GM10248 (cell line): Measurements from ENCODE around the gene VARS2.

Experiments
- CTCF ChIA-PET: fragments of 300-600 bp; sonication (Branson Sonifier 250); formaldehyde crosslinking; extraction: SDS; loops from one replicate; lab custom pipeline; 2021; ENCODE audit warnings: antibody characterized with exemption; lab: Yijun Ruan, JAX
- POLR2A ChIA-PET: fragments of 350-650 bp; sonication (Branson Sonifier 250); formaldehyde crosslinking; extraction: SDS; loops from one replicate; lab custom pipeline; 2020; ENCODE audit warnings: antibody characterized with exemption; lab: Yijun Ruan, JAX
- DNase-seq: peaks from one replicate; pipeline ENCODE4 v3.0.0; 2012; ENCODE audit errors: extremely low spot score
- TF ChIP-seq, protein P1 (sequence below): IDR thresholded peaks from 2 replicates; pipeline ENCODE4 v1.5.1; 2012; ENCODE audit warnings: mild to moderate bottlenecking, low read depth; ENCODE audit errors: extremely low read depth, missing control alignments, control extremely low read depth

The VARS2 gene

DNA sequence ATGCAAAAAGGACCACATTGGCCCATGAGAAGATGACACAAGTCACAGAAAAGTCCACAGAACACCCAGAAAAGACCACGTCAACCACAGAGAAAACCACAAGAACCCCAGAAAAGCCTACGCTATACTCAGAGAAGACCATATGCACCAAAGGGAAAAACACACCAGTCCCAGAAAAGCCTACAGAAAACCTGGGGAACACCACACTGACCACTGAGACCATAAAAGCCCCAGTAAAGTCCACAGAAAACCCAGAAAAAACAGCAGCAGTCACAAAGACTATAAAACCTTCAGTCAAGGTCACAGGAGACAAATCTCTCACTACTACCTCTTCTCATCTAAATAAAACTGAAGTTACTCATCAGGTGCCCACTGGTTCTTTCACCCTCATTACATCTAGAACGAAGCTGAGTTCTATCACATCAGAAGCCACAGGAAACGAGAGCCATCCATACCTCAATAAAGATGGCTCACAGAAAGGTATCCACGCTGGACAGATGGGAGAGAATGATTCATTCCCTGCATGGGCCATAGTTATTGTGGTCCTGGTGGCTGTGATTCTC is 38.0 kb downstream of the VARS2 start:
- no peak for DNase-seq
- CTCF ChIA-PET = interaction anchor here (1.1 kb wide), 1 partner anchor 135 kb away, joined by 4 read pairs; no protein-coding TSS in a partner anchor
- POLR2A ChIA-PET = no interaction called here
- TF ChIP-seq, protein P1, sequence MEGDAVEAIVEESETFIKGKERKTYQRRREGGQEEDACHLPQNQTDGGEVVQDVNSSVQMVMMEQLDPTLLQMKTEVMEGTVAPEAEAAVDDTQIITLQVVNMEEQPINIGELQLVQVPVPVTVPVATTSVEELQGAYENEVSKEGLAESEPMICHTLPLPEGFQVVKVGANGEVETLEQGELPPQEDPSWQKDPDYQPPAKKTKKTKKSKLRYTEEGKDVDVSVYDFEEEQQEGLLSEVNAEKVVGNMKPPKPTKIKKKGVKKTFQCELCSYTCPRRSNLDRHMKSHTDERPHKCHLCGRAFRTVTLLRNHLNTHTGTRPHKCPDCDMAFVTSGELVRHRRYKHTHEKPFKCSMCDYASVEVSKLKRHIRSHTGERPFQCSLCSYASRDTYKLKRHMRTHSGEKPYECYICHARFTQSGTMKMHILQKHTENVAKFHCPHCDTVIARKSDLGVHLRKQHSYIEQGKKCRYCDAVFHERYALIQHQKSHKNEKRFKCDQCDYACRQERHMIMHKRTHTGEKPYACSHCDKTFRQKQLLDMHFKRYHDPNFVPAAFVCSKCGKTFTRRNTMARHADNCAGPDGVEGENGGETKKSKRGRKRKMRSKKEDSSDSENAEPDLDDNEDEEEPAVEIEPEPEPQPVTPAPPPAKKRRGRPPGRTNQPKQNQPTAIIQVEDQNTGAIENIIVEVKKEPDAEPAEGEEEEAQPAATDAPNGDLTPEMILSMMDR = no peak

DNA sequence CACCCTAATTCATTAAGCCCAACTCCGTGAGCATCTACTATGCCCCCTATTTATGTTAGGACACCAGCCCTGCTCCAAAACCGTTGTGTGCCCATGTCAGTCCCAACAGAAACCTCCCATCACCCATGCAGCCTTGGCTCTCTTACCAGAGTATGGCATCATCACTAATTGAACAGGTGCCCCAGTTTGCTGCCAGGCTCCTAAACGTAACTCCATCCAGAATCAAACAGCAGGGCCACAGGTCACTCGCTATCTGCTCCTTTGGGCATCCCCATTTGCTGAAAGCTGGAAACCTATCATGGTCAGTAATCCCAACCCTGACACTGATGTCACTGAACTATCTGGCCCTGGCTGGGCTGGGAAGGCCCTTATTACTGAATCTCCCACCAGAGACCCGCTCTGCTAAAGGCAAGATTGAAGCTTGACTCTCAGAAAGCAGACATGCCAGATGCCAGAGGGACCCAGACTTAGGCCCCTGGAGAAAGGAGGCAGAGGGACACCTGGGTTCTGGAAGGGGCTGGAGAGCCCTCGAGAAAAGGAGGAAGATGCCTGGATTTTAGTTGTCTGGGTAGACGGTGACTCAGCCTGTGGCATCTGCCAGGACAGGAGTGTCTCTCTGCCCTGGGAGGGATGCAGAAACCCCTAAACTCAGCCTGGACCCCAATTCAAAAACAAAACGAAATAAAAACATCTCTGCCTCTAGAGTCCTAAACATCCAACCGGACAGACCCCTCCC is 40.8 kb downstream of the VARS2 start:
- CTCF ChIA-PET = interaction anchor here (1.0 to 1.4 kb wide), 3 partner anchors 12 to 132 kb away, joined by 3 to 6 read pairs (median 4); no protein-coding TSS in a partner anchor
- TF ChIP-seq, protein P1 = no peak
- POLR2A ChIA-PET = no interaction called here
- no peak for DNase-seq

GRCh38 chr6:30955367-30956042 is 41.5 kb downstream of the VARS2 start:
- TF ChIP-seq, protein P1 = no peak
- DNase-seq = peak; percentile 82
- ChIA-PET POLR2A (no interaction called here), CTCF (interaction anchor here (1.0 to 2.6 kb wide), 5 partner anchors 11 to 276 kb away, joined by 3 to 6 read pairs (median 4); no protein-coding TSS in a partner anchor)

- CTCF ChIA-PET = interaction anchor here (2.6 kb wide), 1 partner anchor 278 kb away, joined by 5 read pairs; no protein-coding TSS in a partner anchor
- TF ChIP-seq, protein P1 = no peak
- no peak for DNase-seq
- POLR2A ChIA-PET = no interaction called here
These were observed 43.7 kb downstream of the VARS2 start for GRCh38 chr6:30957716-30958115.

- POLR2A ChIA-PET = no interaction called here
- DNase-seq = no peak
- TF ChIP-seq, protein P1 = no peak
- CTCF ChIA-PET = no interaction called here
These were observed 47.1 kb downstream of the VARS2 start for GRCh38 chr6:30960907-30961673.

- ChIA-PET CTCF (interaction anchor here (1.0 to 1.4 kb wide), 2 partner anchors 107 to 121 kb away, joined by 3 read pairs; no protein-coding TSS in a partner anchor), POLR2A (no interaction called here)
- TF ChIP-seq, protein P1 = no peak
- no peak for DNase-seq
These were observed 48.7 kb downstream of the VARS2 start for GRCh38 chr6:30962716-30963115.
